Erythroblast (primary cell): Measurements from ENCODE around the gene TRAF2.

ENCODE experiments used
- GATA1 ChIP-seq: IDR thresholded peaks from 2 replicates; pipeline ENCODE4 v1.6.1; 2011; ENCODE audit warnings: low read depth, mild to moderate bottlenecking, control low read depth, low read length, moderate library complexity
- POLR2A ChIP-seq: IDR thresholded peaks from 2 replicates; pipeline ENCODE4 v1.6.1; 2011; ENCODE audit warnings: mild to moderate bottlenecking, low read length

- TF ChIP-seq POLR2A: no peak
- TF ChIP-seq GATA1: no peak
These were observed 19.9 kb downstream of the TRAF2 start for GRCh38 chr9:136906266-136906665.
